Lower leg skin (tissue), 3 donors: Measurements from ENCODE around the gene ATF6.

Source experiments
- POLR2A ChIP-seq, 2 donors: fragments of 450-650 bp; IDR thresholded peaks; one replicate each; pipeline ENCODE4 v1.6.1; 2016 to 2017; ENCODE audit warnings: antibody characterized with exemption in 2 of 2, mild to moderate bottlenecking in 1 of 2, moderate library complexity in 1 of 2
- TF ChIP-seq, protein P1 (sequence below), 3 donors: fragments of 450-650 bp; IDR thresholded peaks; one replicate each; pipeline ENCODE4 v1.5.1; 2016; ENCODE audit warnings: antibody characterized with exemption in 3 of 3, mild to moderate bottlenecking in 3 of 3, moderate library complexity in 2 of 3

GRCh38 chr1:161993576-161993975, 227.5 kb downstream of the ATF6 start:
- TF ChIP-seq, protein P1, sequence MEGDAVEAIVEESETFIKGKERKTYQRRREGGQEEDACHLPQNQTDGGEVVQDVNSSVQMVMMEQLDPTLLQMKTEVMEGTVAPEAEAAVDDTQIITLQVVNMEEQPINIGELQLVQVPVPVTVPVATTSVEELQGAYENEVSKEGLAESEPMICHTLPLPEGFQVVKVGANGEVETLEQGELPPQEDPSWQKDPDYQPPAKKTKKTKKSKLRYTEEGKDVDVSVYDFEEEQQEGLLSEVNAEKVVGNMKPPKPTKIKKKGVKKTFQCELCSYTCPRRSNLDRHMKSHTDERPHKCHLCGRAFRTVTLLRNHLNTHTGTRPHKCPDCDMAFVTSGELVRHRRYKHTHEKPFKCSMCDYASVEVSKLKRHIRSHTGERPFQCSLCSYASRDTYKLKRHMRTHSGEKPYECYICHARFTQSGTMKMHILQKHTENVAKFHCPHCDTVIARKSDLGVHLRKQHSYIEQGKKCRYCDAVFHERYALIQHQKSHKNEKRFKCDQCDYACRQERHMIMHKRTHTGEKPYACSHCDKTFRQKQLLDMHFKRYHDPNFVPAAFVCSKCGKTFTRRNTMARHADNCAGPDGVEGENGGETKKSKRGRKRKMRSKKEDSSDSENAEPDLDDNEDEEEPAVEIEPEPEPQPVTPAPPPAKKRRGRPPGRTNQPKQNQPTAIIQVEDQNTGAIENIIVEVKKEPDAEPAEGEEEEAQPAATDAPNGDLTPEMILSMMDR (IDR thresholded peaks at IDR 0.05): no peak
- no peak for TF ChIP-seq POLR2A (IDR thresholded peaks at IDR 0.05)
